ENCODE results near the gene ITGAL.

DNA sequence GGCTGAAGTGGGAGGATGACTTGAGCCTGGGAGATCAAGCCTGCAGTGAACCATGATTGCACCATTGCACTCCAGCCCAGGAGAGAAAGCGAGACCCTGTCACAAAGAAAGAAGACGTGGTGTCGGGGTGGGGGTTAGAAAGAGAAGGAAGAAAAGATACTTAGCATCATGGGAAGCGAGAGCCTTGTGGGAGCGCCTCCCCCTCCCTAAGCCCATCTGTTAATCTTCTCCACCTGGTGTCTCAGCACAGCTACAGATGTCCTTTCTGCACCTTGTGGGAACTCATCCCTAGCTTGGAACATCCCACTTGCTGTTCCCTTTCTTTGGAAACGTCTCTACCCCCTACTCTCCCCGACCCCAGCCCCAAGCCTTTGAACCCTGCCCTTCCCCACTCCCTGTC, 93.0 kb downstream of the ITGAL start:
- TF ChIP-seq, protein P1, sequence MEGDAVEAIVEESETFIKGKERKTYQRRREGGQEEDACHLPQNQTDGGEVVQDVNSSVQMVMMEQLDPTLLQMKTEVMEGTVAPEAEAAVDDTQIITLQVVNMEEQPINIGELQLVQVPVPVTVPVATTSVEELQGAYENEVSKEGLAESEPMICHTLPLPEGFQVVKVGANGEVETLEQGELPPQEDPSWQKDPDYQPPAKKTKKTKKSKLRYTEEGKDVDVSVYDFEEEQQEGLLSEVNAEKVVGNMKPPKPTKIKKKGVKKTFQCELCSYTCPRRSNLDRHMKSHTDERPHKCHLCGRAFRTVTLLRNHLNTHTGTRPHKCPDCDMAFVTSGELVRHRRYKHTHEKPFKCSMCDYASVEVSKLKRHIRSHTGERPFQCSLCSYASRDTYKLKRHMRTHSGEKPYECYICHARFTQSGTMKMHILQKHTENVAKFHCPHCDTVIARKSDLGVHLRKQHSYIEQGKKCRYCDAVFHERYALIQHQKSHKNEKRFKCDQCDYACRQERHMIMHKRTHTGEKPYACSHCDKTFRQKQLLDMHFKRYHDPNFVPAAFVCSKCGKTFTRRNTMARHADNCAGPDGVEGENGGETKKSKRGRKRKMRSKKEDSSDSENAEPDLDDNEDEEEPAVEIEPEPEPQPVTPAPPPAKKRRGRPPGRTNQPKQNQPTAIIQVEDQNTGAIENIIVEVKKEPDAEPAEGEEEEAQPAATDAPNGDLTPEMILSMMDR (IDR thresholded peaks at IDR 0.05), result no peak
- TF ChIP-seq POLR2A (IDR thresholded peaks at IDR 0.05), result no peak

Data from heart left ventricle (tissue), 13 donors.